K562 (cell line): ENCODE results near the gene TNIK. TPM values are rescaled to one million over a fixed set of nuclear protein-coding genes. Genes with fewer than 3 reads are reported as not detected.

ENCODE experiments used
- ATAC-seq: fragments of 200-7000 bp; cut with Tn5 transposase; 3 replicates; pipeline ENCODE4 v1.9.1; 2020; ENCODE audit warnings: moderate library complexity
- BruUV-seq: library from RNA; stranded (reverse); fragments of 400-500 nt; replicated peaks from 2 replicates; lab custom pipeline; 2021; lab: Mats Ljungman, UMichigan
- CTCF ChIA-PET: fragments of 300-600 bp; formaldehyde crosslinking; extraction: SDS; loops from one replicate; lab custom pipeline; 2021; ENCODE audit warnings: low intra/inter-chr PET ratio; lab: Yijun Ruan, JAX
- POLR2A ChIA-PET: fragments of 300-600, 350-650 bp; sonication (Branson Sonifier 250); formaldehyde crosslinking; extraction: SDS; loops from one replicate; lab custom pipeline; 2021; ENCODE audit warnings: antibody characterized with exemption, inconsistent platforms; lab: Yijun Ruan, JAX
- DNase-seq, 4 experiments: peaks; one replicate each; pipeline versions ENCODE4 v3.0.0 to v3.0.0-alpha.2; 2011 to 2018; ENCODE audit warnings: low spot score in 3 of 4, mixed read lengths in 3 of 4; ENCODE audit errors: extremely low read depth in 1 of 4
- FAIRE-seq: peaks from 2 replicates; lab custom pipeline; 2011; peaks lifted over from hg19 to GRCh38; lab: Jason Lieb, UNC
- H2AFZ ChIP-seq: 2 replicates; pipeline ENCODE4 v1.6.0; 2011; ENCODE audit warnings: low read depth, low read length, control low read depth, inconsistent platforms
- H3K27ac ChIP-seq: fragments of 200-600 bp; 3 replicates; pipeline ENCODE4 v1.8.0; 2011; ENCODE audit warnings: low read depth, mild to moderate bottlenecking, control low read depth, inconsistent platforms, low read length, moderate library complexity, mixed read lengths; ENCODE audit errors: extremely low read depth
- H3K27me3 ChIP-seq, 2 experiments: fragments of 300-600 bp in 1 of 2; 2 replicates in 1 of 2; 3 replicates in 1 of 2; pipeline versions ENCODE4 v1.6.0 to v1.8.0; 2011; ENCODE audit warnings: inconsistent platforms in 2 of 2, low read length in 2 of 2, mild to moderate bottlenecking in 1 of 2, mixed read lengths in 1 of 2, moderate library complexity in 1 of 2; ENCODE audit not compliant: control insufficient read depth in 2 of 2, insufficient read depth in 2 of 2
- H3K36me3 ChIP-seq: fragments of 300-600 bp; 3 replicates; pipeline ENCODE4 v1.8.0; 2011; ENCODE audit warnings: mild to moderate bottlenecking, low read length, inconsistent platforms; ENCODE audit not compliant: control insufficient read depth, insufficient read depth
- H3K4me1 ChIP-seq, 2 experiments: fragments of 200-600 bp in 1 of 2; replicated peaks in 1 of 2; 2 replicates in 1 of 2; 3 replicates in 1 of 2; pipeline versions ENCODE4 v1.5.1 to v1.8.0; 2011; ENCODE audit warnings: inconsistent platforms in 2 of 2, low read length in 2 of 2, mild to moderate bottlenecking in 1 of 2, mixed read lengths in 1 of 2, moderate library complexity in 1 of 2; ENCODE audit not compliant: control insufficient read depth in 2 of 2, insufficient read depth in 2 of 2
- H3K4me2 ChIP-seq: 2 replicates; pipeline ENCODE4 v1.6.1; 2011; ENCODE audit warnings: low read length, control low read depth, inconsistent platforms, mixed read lengths; ENCODE audit not compliant: insufficient read depth
- H3K4me3 ChIP-seq: fragments of 200-600 bp; sonication (generic), shearing (Covaris generic); 2 replicates; pipeline ENCODE4 v1.5.1; 2016; ENCODE audit warnings: control low read depth, inconsistent platforms
- H3K79me2 ChIP-seq: fragments of 200-600 bp; 3 replicates; pipeline ENCODE4 v1.8.0; 2011; ENCODE audit warnings: low read length, inconsistent platforms; ENCODE audit not compliant: control insufficient read depth, insufficient read depth
- H3K9ac ChIP-seq, 2 experiments: 2 replicates each; pipeline versions ENCODE4 v1.6.0 to v1.6.1; 2011; ENCODE audit warnings: low read depth in 2 of 2, low read length in 2 of 2, control low read depth in 1 of 2, inconsistent platforms in 1 of 2, mild to moderate bottlenecking in 1 of 2, mixed read lengths in 1 of 2; ENCODE audit not compliant: insufficient read depth in 1 of 2
- H3K9me1 ChIP-seq: one replicate; pipeline ENCODE4 v1.6.0; 2011; ENCODE audit warnings: inconsistent platforms, mild to moderate bottlenecking, low read length, moderate library complexity; ENCODE audit not compliant: control insufficient read depth, insufficient read depth
- H3K9me3 ChIP-seq: replicated peaks from 2 replicates; pipeline ENCODE4 v1.5.1; 2011; ENCODE audit warnings: low read depth, low read length, inconsistent platforms; ENCODE audit not compliant: control insufficient read depth, insufficient read depth
- H4K20me1 ChIP-seq: replicated peaks from 2 replicates; pipeline ENCODE4 v1.6.1; 2011; ENCODE audit warnings: low read length, inconsistent platforms, mixed read lengths; ENCODE audit not compliant: control insufficient read depth, insufficient read depth
- CCAR2 ChIP-seq: fragments of 200-400 bp; formaldehyde crosslinking; IDR thresholded peaks from 2 replicates; pipeline ENCODE4 v1.6.1; 2017; ENCODE audit warnings: mild to moderate bottlenecking, low read depth, low read length
- CTBP1 ChIP-seq: fragments of 450-650 bp; IDR thresholded peaks from 2 replicates; pipeline ENCODE4 v1.6.1; 2016; ENCODE audit warnings: borderline replicate concordance
- E2F3 ChIP-seq: fragments of 250-450 bp; sonication (Bioruptor Pico); IDR thresholded peaks from 2 replicates; pipeline ENCODE4 v1.4.0; 2020; ENCODE audit warnings: mild to moderate bottlenecking
- FOXP1 ChIP-seq: sonication (generic); formaldehyde crosslinking; IDR thresholded peaks from 2 replicates; pipeline ENCODE4 v1.8.0; 2022; ENCODE audit warnings: mild to moderate bottlenecking, missing genetic modification reagents
- GABPB1 ChIP-seq: sonication (generic); formaldehyde crosslinking; IDR thresholded peaks from 2 replicates; pipeline ENCODE4 v1.8.0; 2022; ENCODE audit warnings: mild to moderate bottlenecking, missing genetic modification reagents
- GATAD2B ChIP-seq: fragments of 450-650 bp; IDR thresholded peaks from 2 replicates; pipeline ENCODE4 v1.6.1; 2017; ENCODE audit warnings: mild to moderate bottlenecking, borderline replicate concordance
- HIVEP1 ChIP-seq: fragments of 250-450 bp; sonication (Bioruptor Pico); IDR thresholded peaks from 2 replicates; pipeline ENCODE4 v1.4.0; 2020; ENCODE audit warnings: mild to moderate bottlenecking
- KLF1 ChIP-seq: fragments of 450-650 bp; IDR thresholded peaks from 2 replicates; pipeline ENCODE4 v1.6.1; 2016; ENCODE audit warnings: missing genetic modification characterization, missing compliant biosample characterization
- PHB2 ChIP-seq: fragments of 450-650 bp; IDR thresholded peaks from 2 replicates; pipeline ENCODE4 v1.6.1; 2017; ENCODE audit warnings: low read depth
- PHTF2 ChIP-seq: fragments of 250-450 bp; sonication (Bioruptor Pico); IDR thresholded peaks from 2 replicates; pipeline ENCODE4 v1.5.0; 2021; ENCODE audit warnings: mild to moderate bottlenecking
- RBM25 ChIP-seq: fragments of 200-400 bp; formaldehyde crosslinking; IDR thresholded peaks from 2 replicates; pipeline ENCODE4 v1.6.1; 2018; ENCODE audit warnings: low read length, low read depth, moderate library complexity; ENCODE audit not compliant: severe bottlenecking
- SMARCE1 ChIP-seq: fragments of 450-650 bp; IDR thresholded peaks from 2 replicates; pipeline ENCODE4 v1.7.1; 2016; ENCODE audit warnings: mild to moderate bottlenecking
- SREBF2 ChIP-seq: sonication (generic); formaldehyde crosslinking; IDR thresholded peaks from 2 replicates; pipeline ENCODE4 v1.4.0; 2020; ENCODE audit warnings: mild to moderate bottlenecking, missing genetic modification reagents
- SRSF9 ChIP-seq: fragments of 200-400 bp; formaldehyde crosslinking; IDR thresholded peaks from 2 replicates; pipeline ENCODE4 v1.6.1; 2017; ENCODE audit warnings: low read depth, low read length, borderline replicate concordance
- TBP ChIP-seq: optimal IDR thresholded peaks from 2 replicates; pipeline ENCODE3; 2011; ENCODE audit warnings: low read depth, low read length, improper control_type of control experiment
- TCF15 ChIP-seq: fragments of 250-450 bp; sonication (Bioruptor Pico); IDR thresholded peaks from 2 replicates; pipeline ENCODE4 v1.8.0; 2022; ENCODE audit warnings: moderate library complexity, mild to moderate bottlenecking, inconsistent platforms
- TEAD4 ChIP-seq, 2 experiments: sonication (generic) in 1 of 2; formaldehyde crosslinking in 1 of 2; IDR thresholded peaks; 2 replicates each; pipeline versions ENCODE4 v1.6.1 to v1.8.0; 2012 to 2022; ENCODE audit warnings: borderline replicate concordance in 1 of 2, inconsistent platforms in 1 of 2, low read length in 1 of 2, mild to moderate bottlenecking in 1 of 2, missing genetic modification reagents in 1 of 2
- USF1 ChIP-seq: sonication (generic); formaldehyde crosslinking; IDR thresholded peaks from 2 replicates; pipeline ENCODE4 v1.9.0; 2022; ENCODE audit warnings: mild to moderate bottlenecking, missing genetic modification reagents
- ZFPM2 ChIP-seq: fragments of 250-450 bp; sonication (Bioruptor Pico); IDR thresholded peaks from 2 replicates; pipeline ENCODE4 v1.5.1; 2022; ENCODE audit warnings: mild to moderate bottlenecking
- ZNF695 ChIP-seq: fragments of 450-650 bp; formaldehyde crosslinking; IDR thresholded peaks from 2 replicates; pipeline ENCODE4 v1.4.0; 2020; ENCODE audit warnings: mild to moderate bottlenecking, moderate library complexity
- WGBS: fragments of 100-300 bp; shearing (Covaris generic); methylation state at CpG from one replicate; pipeline ENCODE4 v1.1.6; 2016; ENCODE audit warnings: low coverage, mixed read lengths; ENCODE audit not compliant: insufficient coverage; ENCODE audit errors: missing lambda C conversion rate; 5-methylcytosine and 5-hydroxymethylcytosine counted together
- in situ Hi-C: fragments of 300-500 bp; cut with MboI; formaldehyde crosslinking; loops from 4 replicates; pipeline ENCODE4 v1.15.0; 2018; ENCODE audit warnings: inconsistent platforms, mixed read lengths
- intact Hi-C: fragments of 100-400 bp; cut with micrococcal nuclease; formaldehyde crosslinking; loops from 2 replicates; pipeline ENCODE4 v1.14.2; 2022
- polyA plus RNA-seq, 8 experiments: library from polyadenylated mRNA; depleted of rRNA in 4 of 8; stranded (reverse) in 5 of 8; unstranded in 3 of 8; fragments of >200 nt; fragmentation: Nextera tagmentation in 2 of 8; fragmentation: Illumina TruSeq in 1 of 8; extraction: Ambion mirVana in 2 of 8; extraction: Trizol in 1 of 8; gene quantifications; 2 replicates each; pipeline versions ENCODE4 v1.2.1 to v1.2.3, GENCODE V29; 2011 to 2014; ENCODE audit warnings: inconsistent platforms in 1 of 8, missing spikeins in 1 of 8
- total RNA-seq, 7 experiments: library from RNA; depleted of rRNA in 6 of 7; stranded (reverse); fragments of >200 nt in 6 of 7; fragmentation: Illumina TruSeq in 2 of 7; extraction: Trizol in 2 of 7; gene quantifications; 2 replicates each; pipeline versions ENCODE4 v1.2.1 to v1.2.3, GENCODE V29; 2011 to 2021; ENCODE audit warnings: low replicate concordance in 1 of 7

Gene TNIK
- total and polyA plus RNA-seq, 9 of the 15 experiments (the other 6 are each of a cell fraction or from before 2014, with no cell fraction given), result 6.6 to 39.0 (median 24.7) TPM

DNA sequence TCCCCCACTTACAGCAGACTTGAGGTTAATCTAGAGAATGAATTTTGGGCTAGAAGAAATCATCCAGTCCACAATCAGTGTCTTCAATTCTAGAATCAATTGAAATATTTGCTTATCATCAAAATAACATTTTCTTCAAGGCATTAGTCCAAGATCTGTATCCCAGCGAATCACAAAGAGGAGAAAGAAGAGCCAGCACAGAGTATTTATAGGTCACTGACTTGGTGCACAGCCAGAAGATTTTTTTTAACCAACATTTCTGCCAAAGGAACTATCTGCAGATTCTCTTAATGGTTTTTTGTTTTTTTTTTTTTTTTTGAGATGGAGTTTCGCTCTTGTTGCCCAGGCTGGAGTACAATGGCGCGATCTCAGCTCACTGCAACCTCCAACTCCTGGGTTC is 178.2 kb downstream of the TNIK start:
- FAIRE-seq, result no peak
- Histone ChIP-seq H3K36me3 (no peaks in the 10 kb centered on the region), H4K20me1 (no peaks in the 10 kb centered on the region; the same call in 1 of the 2 replicates), H2AFZ (no peak overlapping the region)
- CTCF ChIA-PET, result no interaction called here
- in situ Hi-C loops, result no loop called here
- TF ChIP-seq SREBF2 (CRISPR knock-in tag) (no peak), GATAD2B (no peak), FOXP1 (CRISPR knock-in tag) (no peak), E2F3 (CRISPR knock-in tag) (no peak), USF1 (CRISPR knock-in tag) (no peak), RBM25 (no peak), TBP (no peak), GABPB1 (CRISPR knock-in tag) (no peak), PHB2 (no peak), TEAD4 (IDR thresholded peaks at IDR 0.05; ENCODE audit: low read length) (no peak), TEAD4 (CRISPR knock-in tag; IDR thresholded peaks at IDR 0.05; ENCODE audit: borderline replicate concordance) (no peak), SRSF9 (no peak), SMARCE1 (no peak), ZNF695 (no peak), TCF15 (CRISPR knock-in tag) (no peak), HIVEP1 (CRISPR knock-in tag) (no peak), CTBP1 (no peak), KLF1 (tag) (no peak), ZFPM2 (no peak), CCAR2 (no peak), PHTF2 (CRISPR knock-in tag) (no peak)
- TF ChIP-seq, all 486 proteins: peak for 0
- H3K9ac ChIP-seq, result no peak overlapping the region
- no peaks in the 10 kb centered on the region for H3K9me1 ChIP-seq
- H3K4me1 ChIP-seq, result peaks cover 0 to 10% of the 10 kb centered on the region in 2 experiments; a peak in 3 of 5 replicates
- peaks cover 4% of the 10 kb centered on the region; the same call in 1 of the 3 replicates for H3K79me2 ChIP-seq
- ATAC-seq (no peak), DNase-seq (no peak)
- H3K4me2 ChIP-seq, result no peak overlapping the region
- 60% methylated on average over 1 of the region's 4 CpGs for WGBS
- H3K27me3 ChIP-seq, result no peaks in the 10 kb centered on the region
- H3K27ac ChIP-seq, result no peak overlapping the region
- H3K9me3 ChIP-seq, result no peaks in the 10 kb centered on the region
- intact Hi-C loops, result no loop called here
- BruUV-seq, result no TSS peak
- no peak overlapping the region for H3K4me3 ChIP-seq
- POLR2A ChIA-PET, result interaction anchor here (1.0 kb wide), 1 partner anchor 12 kb away, joined by 3 read pairs; no protein-coding TSS in a partner anchor
